Left forelimb (tissue), 1 donor: ENCODE results near the gene AMIGO2.
"Not testable (repeated sequence)": the region's sequence is repeated elsewhere in the genome, so short reads cannot be mapped to it uniquely, and the experiment has no call there.

ENCODE experiments used
- DNase-seq: peaks from one replicate; pipeline ENCODE4 v3.0.0-alpha.2; 2018; ENCODE audit warnings: low spot score

AMIGO2 gene

GRCh38 chr12:47074757-47075156 is 5.0 kb downstream of the AMIGO2 start:
- DNase-seq: no peak

GRCh38 chr12:47073951-47074350 is 5.8 kb downstream of the AMIGO2 start:
- DNase-seq: no peak

GRCh38 chr12:47071241-47071852 is 8.4 kb downstream of the AMIGO2 start:
- DNase-seq: no peak

GRCh38 chr12:47070310-47070709 is 9.4 kb downstream of the AMIGO2 start:
- DNase-seq: no peak

- DNase-seq: no peak
These were observed 11.2 kb downstream of the AMIGO2 start for GRCh38 chr12:47068539-47068938.

- no peak for DNase-seq
These were observed 11.9 kb downstream of the AMIGO2 start for GRCh38 chr12:47067771-47068431.

- DNase-seq: no peak
These were observed 12.6 kb downstream of the AMIGO2 start for GRCh38 chr12:47067176-47067575.

- no peak for DNase-seq
These were observed 13.3 kb downstream of the AMIGO2 start for GRCh38 chr12:47066278-47067025.

GRCh38 chr12:47065546-47065945 is 14.2 kb downstream of the AMIGO2 start:
- DNase-seq: no peak

GRCh38 chr12:47058640-47059039 is 21.1 kb downstream of the AMIGO2 start:
- DNase-seq: not testable (repeated sequence)

GRCh38 chr12:47056944-47057343 is 22.8 kb downstream of the AMIGO2 start:
- not testable (repeated sequence) for DNase-seq

- not testable (repeated sequence) for DNase-seq
These were observed 23.9 kb downstream of the AMIGO2 start for GRCh38 chr12:47055856-47056255.

- DNase-seq: no peak
These were observed 25.1 kb downstream of the AMIGO2 start for GRCh38 chr12:47054659-47055058.

GRCh38 chr12:47053961-47054360 is 25.8 kb downstream of the AMIGO2 start:
- DNase-seq: no peak

- no peak for DNase-seq
These were observed 27.5 kb downstream of the AMIGO2 start for GRCh38 chr12:47052274-47052673.

GRCh38 chr12:47051291-47051690 is 28.5 kb downstream of the AMIGO2 start:
- not testable (repeated sequence) for DNase-seq

GRCh38 chr12:47048541-47048940 is 31.2 kb downstream of the AMIGO2 start:
- no peak for DNase-seq

GRCh38 chr12:47041327-47041726 is 38.4 kb downstream of the AMIGO2 start:
- no peak for DNase-seq

GRCh38 chr12:47039756-47040155 is 40.0 kb downstream of the AMIGO2 start:
- no peak for DNase-seq

- DNase-seq: no peak
These were observed 40.7 kb downstream of the AMIGO2 start for GRCh38 chr12:47039079-47039478.

GRCh38 chr12:47038270-47038748 is 41.5 kb downstream of the AMIGO2 start:
- no peak for DNase-seq

GRCh38 chr12:47035484-47035883 is 44.3 kb downstream of the AMIGO2 start:
- no peak for DNase-seq

GRCh38 chr12:47034661-47035060 is 45.1 kb downstream of the AMIGO2 start:
- DNase-seq: no peak
